K562 (cell line): ENCODE results near the gene TCF7. TPM values are rescaled to one million over a fixed set of nuclear protein-coding genes. Genes with fewer than 3 reads are reported as not detected.

Experiments
- ATAC-seq: fragments of 200-7000 bp; cut with Tn5 transposase; 3 replicates; pipeline ENCODE4 v1.9.1; 2020; ENCODE audit warnings: moderate library complexity
- BruUV-seq: library from RNA; stranded (reverse); fragments of 400-500 nt; replicated peaks from 2 replicates; lab custom pipeline; 2021; lab: Mats Ljungman, UMichigan
- CTCF ChIA-PET: fragments of 300-600 bp; formaldehyde crosslinking; extraction: SDS; loops from one replicate; lab custom pipeline; 2021; ENCODE audit warnings: low intra/inter-chr PET ratio; lab: Yijun Ruan, JAX
- POLR2A ChIA-PET: fragments of 300-600, 350-650 bp; sonication (Branson Sonifier 250); formaldehyde crosslinking; extraction: SDS; loops from one replicate; lab custom pipeline; 2021; ENCODE audit warnings: antibody characterized with exemption, inconsistent platforms; lab: Yijun Ruan, JAX
- DNase-seq, 4 experiments: peaks; one replicate each; pipeline versions ENCODE4 v3.0.0 to v3.0.0-alpha.2; 2011 to 2018; ENCODE audit warnings: low spot score in 3 of 4, mixed read lengths in 3 of 4; ENCODE audit errors: extremely low read depth in 1 of 4
- FAIRE-seq: peaks from 2 replicates; lab custom pipeline; 2011; peaks lifted over from hg19 to GRCh38; lab: Jason Lieb, UNC
- H2AFZ ChIP-seq: 2 replicates; pipeline ENCODE4 v1.6.0; 2011; ENCODE audit warnings: low read depth, low read length, control low read depth, inconsistent platforms
- H3K27ac ChIP-seq: fragments of 200-600 bp; 3 replicates; pipeline ENCODE4 v1.8.0; 2011; ENCODE audit warnings: low read depth, mild to moderate bottlenecking, control low read depth, inconsistent platforms, low read length, moderate library complexity, mixed read lengths; ENCODE audit errors: extremely low read depth
- H3K27me3 ChIP-seq, 2 experiments: fragments of 300-600 bp in 1 of 2; 2 replicates in 1 of 2; 3 replicates in 1 of 2; pipeline versions ENCODE4 v1.6.0 to v1.8.0; 2011; ENCODE audit warnings: inconsistent platforms in 2 of 2, low read length in 2 of 2, mild to moderate bottlenecking in 1 of 2, mixed read lengths in 1 of 2, moderate library complexity in 1 of 2; ENCODE audit not compliant: control insufficient read depth in 2 of 2, insufficient read depth in 2 of 2
- H3K36me3 ChIP-seq: fragments of 300-600 bp; 3 replicates; pipeline ENCODE4 v1.8.0; 2011; ENCODE audit warnings: mild to moderate bottlenecking, low read length, inconsistent platforms; ENCODE audit not compliant: control insufficient read depth, insufficient read depth
- H3K4me1 ChIP-seq, 2 experiments: fragments of 200-600 bp in 1 of 2; replicated peaks in 1 of 2; 2 replicates in 1 of 2; 3 replicates in 1 of 2; pipeline versions ENCODE4 v1.5.1 to v1.8.0; 2011; ENCODE audit warnings: inconsistent platforms in 2 of 2, low read length in 2 of 2, mild to moderate bottlenecking in 1 of 2, mixed read lengths in 1 of 2, moderate library complexity in 1 of 2; ENCODE audit not compliant: control insufficient read depth in 2 of 2, insufficient read depth in 2 of 2
- H3K4me2 ChIP-seq: 2 replicates; pipeline ENCODE4 v1.6.1; 2011; ENCODE audit warnings: low read length, control low read depth, inconsistent platforms, mixed read lengths; ENCODE audit not compliant: insufficient read depth
- H3K4me3 ChIP-seq: fragments of 200-600 bp; sonication (generic), shearing (Covaris generic); 2 replicates; pipeline ENCODE4 v1.5.1; 2016; ENCODE audit warnings: control low read depth, inconsistent platforms
- H3K79me2 ChIP-seq: fragments of 200-600 bp; 3 replicates; pipeline ENCODE4 v1.8.0; 2011; ENCODE audit warnings: low read length, inconsistent platforms; ENCODE audit not compliant: control insufficient read depth, insufficient read depth
- H3K9ac ChIP-seq, 2 experiments: 2 replicates each; pipeline versions ENCODE4 v1.6.0 to v1.6.1; 2011; ENCODE audit warnings: low read depth in 2 of 2, low read length in 2 of 2, control low read depth in 1 of 2, inconsistent platforms in 1 of 2, mild to moderate bottlenecking in 1 of 2, mixed read lengths in 1 of 2; ENCODE audit not compliant: insufficient read depth in 1 of 2
- H3K9me1 ChIP-seq: one replicate; pipeline ENCODE4 v1.6.0; 2011; ENCODE audit warnings: inconsistent platforms, mild to moderate bottlenecking, low read length, moderate library complexity; ENCODE audit not compliant: control insufficient read depth, insufficient read depth
- H3K9me3 ChIP-seq: replicated peaks from 2 replicates; pipeline ENCODE4 v1.5.1; 2011; ENCODE audit warnings: low read depth, low read length, inconsistent platforms; ENCODE audit not compliant: control insufficient read depth, insufficient read depth
- H4K20me1 ChIP-seq: replicated peaks from 2 replicates; pipeline ENCODE4 v1.6.1; 2011; ENCODE audit warnings: low read length, inconsistent platforms, mixed read lengths; ENCODE audit not compliant: control insufficient read depth, insufficient read depth
- CHD1 ChIP-seq: fragments of 200-600 bp; sonication (generic); IDR thresholded peaks from one replicate; pipeline ENCODE4 v1.6.1; 2012; ENCODE audit warnings: mild to moderate bottlenecking, moderate library complexity, low read length, inconsistent platforms
- ESRRB ChIP-seq: fragments of 250-450 bp; sonication (Bioruptor Pico); IDR thresholded peaks from 2 replicates; pipeline ENCODE4 v1.5.0; 2020; ENCODE audit warnings: mild to moderate bottlenecking, moderate library complexity, borderline replicate concordance
- POLR2B ChIP-seq: fragments of 450-650 bp; IDR thresholded peaks from 2 replicates; pipeline ENCODE4 v1.6.1; 2018; ENCODE audit warnings: low read depth; ENCODE audit not compliant: partially characterized antibody
- RNF2 ChIP-seq: sonication (generic); IDR thresholded peaks from 2 replicates; pipeline ENCODE4 v1.6.1; 2016
- SAFB2 ChIP-seq: fragments of 200-400 bp; formaldehyde crosslinking; IDR thresholded peaks from 2 replicates; pipeline ENCODE4 v1.6.1; 2018; ENCODE audit warnings: borderline replicate concordance, low read length, low read depth, moderate library complexity; ENCODE audit not compliant: severe bottlenecking
- SP2 ChIP-seq: IDR thresholded peaks from 2 replicates; pipeline ENCODE4 v1.6.1; 2011; ENCODE audit warnings: mild to moderate bottlenecking, low read depth, low read length, moderate library complexity; ENCODE audit not compliant: poor library complexity, severe bottlenecking; ENCODE audit errors: extremely low read depth
- ZBTB7A ChIP-seq: IDR thresholded peaks from 2 replicates; pipeline ENCODE4 v1.6.1; 2011; ENCODE audit warnings: low read depth, mild to moderate bottlenecking, low read length, moderate library complexity, borderline replicate concordance; ENCODE audit not compliant: control insufficient read depth
- WGBS: fragments of 100-300 bp; shearing (Covaris generic); methylation state at CpG from one replicate; pipeline ENCODE4 v1.1.6; 2016; ENCODE audit warnings: low coverage, mixed read lengths; ENCODE audit not compliant: insufficient coverage; ENCODE audit errors: missing lambda C conversion rate; 5-methylcytosine and 5-hydroxymethylcytosine counted together
- in situ Hi-C: fragments of 300-500 bp; cut with MboI; formaldehyde crosslinking; loops from 4 replicates; pipeline ENCODE4 v1.15.0; 2018; ENCODE audit warnings: inconsistent platforms, mixed read lengths
- intact Hi-C: fragments of 100-400 bp; cut with micrococcal nuclease; formaldehyde crosslinking; loops from 2 replicates; pipeline ENCODE4 v1.14.2; 2022
- polyA plus RNA-seq, 8 experiments: library from polyadenylated mRNA; depleted of rRNA in 4 of 8; stranded (reverse) in 5 of 8; unstranded in 3 of 8; fragments of >200 nt; fragmentation: Nextera tagmentation in 2 of 8; fragmentation: Illumina TruSeq in 1 of 8; extraction: Ambion mirVana in 2 of 8; extraction: Trizol in 1 of 8; gene quantifications; 2 replicates each; pipeline versions ENCODE4 v1.2.1 to v1.2.3, GENCODE V29; 2011 to 2014; ENCODE audit warnings: inconsistent platforms in 1 of 8, missing spikeins in 1 of 8
- total RNA-seq, 7 experiments: library from RNA; depleted of rRNA in 6 of 7; stranded (reverse); fragments of >200 nt in 6 of 7; fragmentation: Illumina TruSeq in 2 of 7; extraction: Trizol in 2 of 7; gene quantifications; 2 replicates each; pipeline versions ENCODE4 v1.2.1 to v1.2.3, GENCODE V29; 2011 to 2021; ENCODE audit warnings: low replicate concordance in 1 of 7
- TF ChIP-seq, protein P1 (sequence below): IDR thresholded peaks from 2 replicates; pipeline ENCODE4 v1.6.1; 2014; ENCODE audit warnings: antibody characterized with exemption
- TF ChIP-seq, protein P2 (sequence below): IDR thresholded peaks from 2 replicates; pipeline ENCODE4 v1.6.1; 2011; ENCODE audit not compliant: insufficient read length; ENCODE audit errors: extremely low read depth
- TF ChIP-seq, protein P3 (sequence below): sonication (generic); formaldehyde crosslinking; IDR thresholded peaks from 2 replicates; pipeline ENCODE4 v1.8.1; 2023; ENCODE audit warnings: mild to moderate bottlenecking, missing genetic modification reagents
- TF ChIP-seq, protein P4 (sequence below): fragments of 450-650 bp; formaldehyde crosslinking; IDR thresholded peaks from 2 replicates; pipeline ENCODE4 v1.4.0; 2022; ENCODE audit warnings: missing genetic modification characterization

Gene TCF7
- total and polyA plus RNA-seq, 9 of the 15 experiments (the other 6 are each of a cell fraction or from before 2014, with no cell fraction given) = 1.6 to 14.9 (median 4.2) TPM

DNA sequence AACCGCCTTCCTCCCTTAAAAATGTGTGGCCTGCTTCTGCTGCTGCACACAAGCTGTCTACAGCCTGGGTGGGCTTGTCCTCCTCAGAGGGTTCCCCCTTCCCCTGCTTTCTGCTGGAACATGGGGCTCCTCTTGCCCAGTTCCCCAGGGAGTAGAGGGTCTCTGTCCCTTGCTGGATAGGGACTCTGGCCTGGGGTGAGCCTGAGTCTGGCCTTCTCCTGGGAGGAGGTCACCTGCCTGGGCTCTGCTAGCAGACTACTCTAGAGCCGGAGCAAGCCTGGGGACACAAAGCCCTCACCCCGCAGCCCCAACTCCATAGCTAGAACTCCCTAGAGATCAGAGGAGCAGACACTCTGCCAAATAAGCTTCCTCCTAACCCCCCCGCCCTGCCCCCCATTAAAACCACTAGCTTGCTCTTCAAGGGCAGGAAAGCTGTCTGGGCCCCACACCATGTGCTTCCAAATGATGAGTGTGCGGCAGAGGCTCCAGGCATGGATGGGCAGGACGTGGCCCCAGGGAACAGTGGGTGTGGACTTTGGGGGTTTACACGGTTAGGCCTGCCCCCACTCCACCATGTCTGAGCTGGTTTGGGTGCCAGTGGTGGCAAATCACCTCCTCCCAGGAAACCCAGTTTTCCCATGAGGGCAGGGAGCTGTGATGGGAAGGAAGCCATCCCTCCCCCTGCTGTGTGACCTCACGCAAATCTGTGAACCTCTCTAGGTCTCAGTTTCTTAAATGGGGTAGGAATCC lies 10.0 kb downstream of the TCF7 start (continued):
- TF ChIP-seq, protein P1, sequence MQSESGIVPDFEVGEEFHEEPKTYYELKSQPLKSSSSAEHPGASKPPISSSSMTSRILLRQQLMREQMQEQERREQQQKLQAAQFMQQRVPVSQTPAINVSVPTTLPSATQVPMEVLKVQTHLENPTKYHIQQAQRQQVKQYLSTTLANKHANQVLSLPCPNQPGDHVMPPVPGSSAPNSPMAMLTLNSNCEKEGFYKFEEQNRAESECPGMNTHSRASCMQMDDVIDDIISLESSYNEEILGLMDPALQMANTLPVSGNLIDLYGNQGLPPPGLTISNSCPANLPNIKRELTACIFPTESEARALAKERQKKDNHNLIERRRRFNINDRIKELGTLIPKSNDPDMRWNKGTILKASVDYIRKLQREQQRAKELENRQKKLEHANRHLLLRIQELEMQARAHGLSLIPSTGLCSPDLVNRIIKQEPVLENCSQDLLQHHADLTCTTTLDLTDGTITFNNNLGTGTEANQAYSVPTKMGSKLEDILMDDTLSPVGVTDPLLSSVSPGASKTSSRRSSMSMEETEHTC = no peak
- TF ChIP-seq, protein P2, sequence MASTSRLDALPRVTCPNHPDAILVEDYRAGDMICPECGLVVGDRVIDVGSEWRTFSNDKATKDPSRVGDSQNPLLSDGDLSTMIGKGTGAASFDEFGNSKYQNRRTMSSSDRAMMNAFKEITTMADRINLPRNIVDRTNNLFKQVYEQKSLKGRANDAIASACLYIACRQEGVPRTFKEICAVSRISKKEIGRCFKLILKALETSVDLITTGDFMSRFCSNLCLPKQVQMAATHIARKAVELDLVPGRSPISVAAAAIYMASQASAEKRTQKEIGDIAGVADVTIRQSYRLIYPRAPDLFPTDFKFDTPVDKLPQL = no peak
- TF ChIP-seq, all 486 proteins: peak for 0

DNA sequence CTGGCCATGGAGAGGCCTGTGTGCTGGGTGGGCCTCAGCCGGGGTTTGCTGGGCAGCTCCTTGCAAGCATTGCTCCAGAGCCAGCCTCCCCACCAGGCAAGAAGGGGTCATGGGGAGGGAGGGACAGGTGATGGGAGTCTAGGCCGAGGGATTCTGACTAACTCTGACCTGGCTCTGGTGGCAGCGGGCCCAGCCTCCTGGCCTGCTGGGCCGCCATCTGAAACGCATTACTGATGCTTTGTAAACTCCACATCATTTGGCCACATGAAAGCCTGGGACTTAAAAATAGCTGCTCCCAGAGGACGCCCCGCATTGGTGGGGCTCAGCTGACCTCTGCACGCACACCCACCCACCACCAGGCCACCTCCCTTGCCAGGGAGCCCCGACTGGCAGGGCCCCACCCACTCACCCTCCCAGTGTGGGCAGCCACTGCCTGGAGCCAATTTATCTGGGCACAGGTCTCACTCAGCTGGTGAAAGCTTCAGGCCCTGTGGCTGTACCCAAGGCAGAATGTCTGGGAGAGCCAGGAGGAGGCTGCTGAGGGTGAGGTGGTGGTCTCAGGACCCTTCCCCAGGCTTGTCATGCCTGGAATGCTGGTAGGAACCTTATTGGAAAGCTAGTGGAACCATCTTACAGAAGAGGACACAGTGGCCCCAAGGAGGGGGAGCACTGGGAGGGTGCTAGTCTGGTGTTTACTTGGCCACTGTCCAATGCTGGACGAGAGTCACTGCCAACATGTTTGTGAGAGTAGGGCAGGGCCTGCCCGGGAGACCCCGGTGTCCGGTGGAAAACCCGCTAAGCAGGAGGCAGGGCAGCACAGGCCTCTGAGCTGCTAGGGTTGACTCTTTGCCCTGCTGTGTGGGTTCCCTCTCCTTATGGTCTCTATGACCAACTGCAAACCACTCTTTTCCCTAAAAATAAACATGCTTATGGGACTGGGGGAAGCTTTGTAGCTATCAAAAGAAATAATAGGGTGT lies 10.8 kb downstream of the TCF7 start:
- no TSS peak for BruUV-seq
- DNase-seq = no peak
- WGBS = 72% methylated on average over 12 of the region's 14 CpGs
- Histone ChIP-seq H3K9ac (peak overlapping the region in 1 of 2 experiments; percentile 19; a peak in 1 of 4 replicates), H3K79me2 (no peaks in the 10 kb centered on the region), H2AFZ (no peak overlapping the region), H3K27ac (no peak overlapping the region), H3K4me3 (no peak overlapping the region), H3K9me3 (no peaks in the 10 kb centered on the region), H4K20me1 (peaks cover 20% of the 10 kb centered on the region), H3K4me2 (no peak overlapping the region), H3K36me3 (peaks cover 6% of the 10 kb centered on the region; the same call in 1 of the 3 replicates), H3K27me3 (no peaks in the 10 kb centered on the region), H3K4me1 (peaks cover 0 to 19% of the 10 kb centered on the region in 2 experiments; a peak in 2 of 5 replicates), H3K9me1 (peaks cover 4% of the 10 kb centered on the region)
- in situ Hi-C loops = no loop called here
- ChIA-PET CTCF (no interaction called here), POLR2A (interaction anchor here (0.5 to 1.8 kb wide), 6 partner anchors 9 to 42 kb away, joined by 3 to 5 read pairs (median 3); no protein-coding TSS in a partner anchor)
- no peak for ATAC-seq
- FAIRE-seq = no peak
- intact Hi-C loops = no loop called here
- TF ChIP-seq, protein P3, sequence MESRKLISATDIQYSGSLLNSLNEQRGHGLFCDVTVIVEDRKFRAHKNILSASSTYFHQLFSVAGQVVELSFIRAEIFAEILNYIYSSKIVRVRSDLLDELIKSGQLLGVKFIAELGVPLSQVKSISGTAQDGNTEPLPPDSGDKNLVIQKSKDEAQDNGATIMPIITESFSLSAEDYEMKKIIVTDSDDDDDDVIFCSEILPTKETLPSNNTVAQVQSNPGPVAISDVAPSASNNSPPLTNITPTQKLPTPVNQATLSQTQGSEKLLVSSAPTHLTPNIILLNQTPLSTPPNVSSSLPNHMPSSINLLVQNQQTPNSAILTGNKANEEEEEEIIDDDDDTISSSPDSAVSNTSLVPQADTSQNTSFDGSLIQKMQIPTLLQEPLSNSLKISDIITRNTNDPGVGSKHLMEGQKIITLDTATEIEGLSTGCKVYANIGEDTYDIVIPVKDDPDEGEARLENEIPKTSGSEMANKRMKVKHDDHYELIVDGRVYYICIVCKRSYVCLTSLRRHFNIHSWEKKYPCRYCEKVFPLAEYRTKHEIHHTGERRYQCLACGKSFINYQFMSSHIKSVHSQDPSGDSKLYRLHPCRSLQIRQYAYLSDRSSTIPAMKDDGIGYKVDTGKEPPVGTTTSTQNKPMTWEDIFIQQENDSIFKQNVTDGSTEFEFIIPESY (CRISPR knock-in tag) = 0 out of 2 replicates have a peak, but pooled peaks have one; percentile 27
- TF ChIP-seq POLR2B = no peak
- no peak for TF ChIP-seq SAFB2
- no peak for TF ChIP-seq CHD1
- TF ChIP-seq RNF2 = no peak
- no peak for TF ChIP-seq ESRRB (CRISPR knock-in tag)
- no peak for TF ChIP-seq SP2
- TF ChIP-seq, protein P4, sequence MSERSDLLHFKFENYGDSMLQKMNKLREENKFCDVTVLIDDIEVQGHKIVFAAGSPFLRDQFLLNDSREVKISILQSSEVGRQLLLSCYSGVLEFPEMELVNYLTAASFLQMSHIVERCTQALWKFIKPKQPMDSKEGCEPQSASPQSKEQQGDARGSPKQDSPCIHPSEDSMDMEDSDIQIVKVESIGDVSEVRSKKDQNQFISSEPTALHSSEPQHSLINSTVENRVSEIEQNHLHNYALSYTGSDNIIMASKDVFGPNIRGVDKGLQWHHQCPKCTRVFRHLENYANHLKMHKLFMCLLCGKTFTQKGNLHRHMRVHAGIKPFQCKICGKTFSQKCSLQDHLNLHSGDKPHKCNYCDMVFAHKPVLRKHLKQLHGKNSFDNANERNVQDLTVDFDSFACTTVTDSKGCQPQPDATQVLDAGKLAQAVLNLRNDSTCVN (CRISPR knock-in tag) = no peak
- peak; percentile 61 for TF ChIP-seq ZBTB7A
